Kidney glomerular epithelial cell (primary cell): Measurements from ENCODE around the gene TSPAN33.
A peak's percentile ranks its signal among the peaks of the same experiment; 100 is the strongest.
"Not testable (repeated sequence)": the region's sequence is repeated elsewhere in the genome, so short reads cannot be mapped to it uniquely, and the experiment has no call there.

Experiments
- DNase-seq: peaks from one replicate; lab custom pipeline; 2025; lab: John Stamatoyannopoulos, UW

TSPAN33 gene, protein sequence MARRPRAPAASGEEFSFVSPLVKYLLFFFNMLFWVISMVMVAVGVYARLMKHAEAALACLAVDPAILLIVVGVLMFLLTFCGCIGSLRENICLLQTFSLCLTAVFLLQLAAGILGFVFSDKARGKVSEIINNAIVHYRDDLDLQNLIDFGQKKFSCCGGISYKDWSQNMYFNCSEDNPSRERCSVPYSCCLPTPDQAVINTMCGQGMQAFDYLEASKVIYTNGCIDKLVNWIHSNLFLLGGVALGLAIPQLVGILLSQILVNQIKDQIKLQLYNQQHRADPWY

DNA sequence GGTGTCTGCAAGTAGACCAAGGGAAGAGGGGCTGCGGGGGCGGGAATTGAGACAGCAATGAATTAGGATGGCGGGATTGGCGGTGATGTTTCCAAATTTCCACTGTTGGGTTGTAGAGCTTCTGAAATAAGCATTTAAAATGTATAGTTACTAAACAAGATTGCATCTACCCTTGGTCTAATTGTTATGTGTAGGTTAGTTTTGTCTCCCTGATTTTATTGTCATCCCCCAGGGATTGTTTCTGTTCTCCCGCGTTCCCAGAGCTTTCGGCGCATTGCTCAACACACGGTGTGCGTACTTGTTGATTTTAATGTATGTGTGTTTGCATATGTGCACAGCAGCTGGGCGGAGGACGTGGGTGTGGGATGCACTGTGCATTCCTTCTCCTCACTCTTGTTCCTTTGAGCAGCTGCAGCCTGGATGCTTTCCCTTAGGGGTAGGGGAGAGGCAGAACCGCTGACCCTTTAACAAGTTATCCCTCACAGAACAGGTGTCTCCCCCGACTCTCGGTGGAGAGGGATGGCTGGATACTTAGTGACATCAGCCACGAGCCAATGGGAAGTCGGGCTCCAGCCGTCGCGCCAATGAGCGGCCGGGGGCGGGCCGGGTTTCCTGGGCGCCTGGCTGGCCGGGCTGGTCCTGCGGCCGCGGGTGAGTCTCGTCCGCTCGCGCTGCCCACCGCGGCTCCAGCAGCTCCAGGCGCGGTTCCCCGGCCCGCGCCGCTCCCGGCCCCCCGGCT, at the start of gene TSPAN33:
TSPAN33 (plus strand) TSS at position 613 of the 739 bp plus-strand sequence. CDS start 274 bp downstream, outside the sequence.
- DNase-seq, result peak; percentile 52

DNA sequence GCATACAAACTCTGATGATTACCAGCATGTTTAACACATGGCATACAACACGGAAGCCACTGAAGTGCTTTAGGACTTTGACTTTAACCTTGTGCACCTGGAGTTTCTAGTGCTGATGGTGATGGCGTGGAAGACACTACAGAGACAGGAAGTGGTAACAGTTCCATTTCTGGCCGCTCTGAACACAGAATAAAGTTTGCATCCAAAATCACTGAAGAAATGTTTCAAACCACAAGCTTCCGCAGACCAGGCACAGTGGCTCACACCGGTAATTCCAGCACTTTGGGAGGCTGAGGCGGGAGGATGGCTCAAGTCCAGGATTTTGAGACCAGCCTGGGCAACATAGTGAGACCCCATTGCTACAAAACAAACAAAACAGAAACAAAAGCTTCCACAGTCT, 49.2 kb upstream of the TSPAN33 start:
- DNase-seq, result no peak

DNA sequence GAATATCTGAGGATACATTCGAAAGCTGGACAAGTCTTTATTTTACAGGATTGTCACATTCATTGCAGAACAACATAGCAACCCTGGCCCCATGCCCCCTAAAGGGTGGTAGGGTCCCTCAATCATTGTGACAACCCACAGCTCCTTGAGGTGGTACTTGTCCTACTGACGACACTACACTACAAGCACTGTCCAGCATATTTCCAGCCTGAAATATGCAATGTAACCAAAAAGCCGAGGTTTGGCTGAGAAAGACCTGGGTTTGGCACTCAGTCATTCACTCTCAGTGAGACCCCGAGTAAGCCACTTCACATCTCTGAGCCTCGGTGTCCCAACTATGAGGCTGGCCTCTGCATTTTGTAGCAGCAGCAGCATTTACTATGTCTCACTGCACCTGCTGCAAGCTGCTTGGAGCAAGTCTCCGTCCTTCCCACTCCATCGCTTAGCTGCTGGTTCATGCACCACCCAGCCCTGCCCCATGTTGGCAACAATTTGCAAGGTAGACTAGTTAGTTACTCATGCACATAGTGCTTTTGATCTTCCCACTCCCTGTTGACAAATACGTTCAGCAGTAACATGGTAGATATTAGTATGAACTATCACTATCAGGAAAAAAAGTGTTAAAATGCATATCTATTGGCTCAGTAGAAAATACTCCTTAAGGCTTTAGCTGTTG, 46.0 kb upstream of the TSPAN33 start:
- no peak for DNase-seq

DNA sequence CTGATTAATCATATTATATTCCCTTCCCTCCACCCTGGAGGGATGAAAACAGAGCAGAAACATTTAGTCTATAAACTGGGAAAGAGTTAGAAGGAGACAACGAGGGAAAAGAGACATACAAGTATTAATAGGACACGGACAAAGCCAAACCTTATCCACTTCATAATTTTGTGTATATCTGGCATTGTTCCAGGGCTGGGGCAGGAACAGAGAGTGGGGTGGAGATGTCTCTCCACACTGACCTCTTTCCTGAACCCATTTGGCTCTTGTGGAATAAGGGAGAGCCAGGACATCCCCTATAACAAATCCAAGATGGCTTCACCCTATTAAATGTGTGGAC, 43.7 kb upstream of the TSPAN33 start:
- peak; percentile 58 for DNase-seq

DNA sequence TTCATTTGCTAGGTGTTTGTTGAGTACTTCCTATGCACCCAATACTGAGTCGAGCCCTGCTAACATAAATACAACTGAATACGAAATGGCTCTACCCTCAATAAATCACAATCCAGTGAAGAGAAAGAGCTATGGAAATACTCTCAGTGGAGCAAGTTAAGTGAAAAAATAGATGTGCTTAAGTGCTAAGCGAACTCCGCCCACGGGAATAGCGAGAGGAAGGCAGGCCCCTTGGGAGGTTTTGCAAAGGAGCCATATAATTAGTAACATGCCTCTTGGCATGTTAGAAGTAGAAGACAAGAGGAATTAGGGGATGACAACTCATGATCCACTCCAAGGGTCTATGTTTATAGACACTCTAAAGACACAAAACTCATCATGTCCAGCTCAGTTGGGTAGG, 42.8 kb upstream of the TSPAN33 start:
- no peak for DNase-seq

DNA sequence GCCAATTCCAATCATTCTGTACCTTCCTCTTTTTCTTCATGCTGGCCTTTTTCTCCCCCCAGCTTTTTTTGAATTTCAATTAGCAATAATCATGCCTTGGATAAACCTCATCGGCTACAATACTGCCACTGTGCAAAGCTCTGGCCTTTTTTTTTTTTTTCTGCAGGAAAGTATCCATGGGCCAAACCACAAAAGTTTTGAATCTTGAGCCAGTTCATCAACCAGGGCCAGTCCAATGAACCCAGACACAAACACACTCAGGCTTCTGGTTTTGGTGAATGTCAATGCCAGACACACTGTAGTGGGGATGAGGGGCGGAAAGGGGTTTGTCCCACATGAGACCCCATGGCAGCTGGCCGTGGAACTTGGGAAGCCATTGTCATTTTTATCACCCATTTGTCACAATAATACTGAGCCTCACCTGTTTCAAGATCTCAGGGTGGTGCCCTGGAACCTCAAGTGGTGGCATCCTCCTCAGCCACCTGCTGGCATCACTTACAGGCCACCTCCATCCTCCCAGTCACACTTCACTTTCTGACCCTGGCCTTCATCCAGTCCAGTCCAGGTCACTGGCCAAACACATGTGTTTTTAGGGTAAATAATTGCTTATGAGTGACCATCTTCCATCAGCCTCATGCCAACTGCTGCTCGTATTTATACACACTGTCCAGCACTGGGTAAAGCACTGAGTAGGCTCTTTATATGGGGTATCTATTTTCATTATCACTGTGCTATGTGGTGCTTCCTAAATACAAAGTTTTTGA, 40.8 kb upstream of the TSPAN33 start:
- no peak for DNase-seq

DNA sequence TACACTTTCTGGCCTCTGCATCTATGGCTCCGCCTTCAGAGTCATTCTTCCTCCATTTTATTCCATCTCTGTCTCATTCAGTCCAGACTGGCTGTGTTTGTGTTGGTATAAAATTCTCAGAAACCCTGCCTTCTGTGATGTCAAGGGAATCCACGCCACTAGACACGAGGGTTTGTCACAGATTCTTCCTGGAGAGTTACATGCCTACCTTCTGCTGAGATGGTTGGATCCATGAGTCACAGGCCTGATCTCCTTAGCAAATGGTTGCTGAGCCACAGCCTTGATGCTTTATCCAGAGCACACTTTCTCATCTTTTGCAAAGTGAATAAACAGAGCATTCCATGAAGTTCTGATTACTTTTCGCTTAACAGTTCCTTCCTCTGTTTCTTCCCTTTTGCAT, 35.9 kb upstream of the TSPAN33 start:
- peak; percentile 26 for DNase-seq

DNA sequence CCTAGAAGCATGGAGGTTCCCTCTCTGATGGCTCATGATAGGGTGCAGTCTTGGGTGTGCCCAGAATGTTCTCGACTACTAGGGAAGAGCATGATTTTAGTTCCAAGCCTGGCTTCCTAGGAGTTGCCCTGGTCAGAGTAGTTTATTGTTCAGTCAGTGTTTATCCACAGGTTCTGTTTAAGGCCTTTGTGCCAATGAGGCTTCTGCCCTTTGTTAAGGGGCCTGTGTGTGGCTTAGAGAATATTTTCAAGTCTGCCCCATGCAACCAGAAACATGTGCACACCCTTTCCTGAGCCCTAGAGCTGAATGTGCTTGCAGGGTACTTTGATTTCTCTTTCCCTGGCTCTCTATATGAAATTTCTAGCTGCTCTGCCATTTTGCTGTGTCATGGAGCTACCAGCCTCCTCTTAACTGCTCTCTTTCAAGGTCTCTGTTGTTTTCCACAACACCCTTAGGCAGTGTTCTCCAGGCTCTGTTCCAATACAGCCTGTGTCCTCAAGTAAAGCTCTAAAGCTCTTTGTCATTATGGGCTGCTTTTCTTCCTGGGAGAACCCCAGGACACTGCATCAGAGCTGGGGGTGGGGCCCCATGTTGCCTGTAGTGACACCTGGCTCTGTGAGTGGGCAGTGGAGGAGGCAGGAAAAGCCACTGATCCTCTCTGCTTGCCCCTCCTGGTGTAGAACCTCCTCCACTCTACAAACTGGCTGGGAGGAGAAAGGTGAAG, 34.1 kb upstream of the TSPAN33 start:
- DNase-seq, result no peak

DNA sequence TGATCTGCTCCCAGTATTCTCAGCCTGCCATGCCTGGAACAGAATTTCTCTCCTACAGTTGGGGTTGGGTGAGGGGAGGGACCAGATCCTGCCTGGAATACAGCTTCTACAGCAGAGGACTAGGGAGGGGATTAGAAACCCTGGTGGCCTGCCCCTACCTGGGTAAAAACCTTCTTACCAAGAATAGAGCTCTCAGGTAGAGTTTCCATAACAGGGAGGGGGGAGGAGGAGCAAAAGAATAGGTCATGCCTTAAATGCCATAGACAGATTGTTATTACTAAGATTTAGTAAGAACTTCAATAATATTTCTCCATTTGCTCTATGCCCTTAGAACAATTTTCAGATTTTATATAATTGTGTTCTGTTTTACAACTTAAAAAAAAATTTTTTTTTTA, 33.5 kb upstream of the TSPAN33 start:
- no peak for DNase-seq

DNA sequence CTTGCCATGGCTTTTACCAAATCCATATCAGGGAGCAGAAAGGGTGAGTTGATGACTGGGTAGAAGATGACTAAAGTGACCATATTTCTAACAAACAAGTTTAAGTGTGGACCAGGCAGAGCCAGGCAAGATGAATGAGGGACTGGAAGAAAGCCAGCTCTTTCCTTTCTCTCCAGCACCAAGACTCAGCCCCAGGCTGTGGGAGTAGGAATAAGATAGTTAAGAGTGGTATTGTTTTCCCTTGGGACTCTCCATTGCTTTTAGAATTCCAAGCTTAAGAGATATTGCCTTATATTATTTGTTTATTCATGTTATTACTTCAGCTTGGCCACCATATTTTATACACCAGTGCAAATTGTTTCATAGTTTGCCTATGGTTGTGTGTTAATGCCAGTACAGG, 28.8 kb upstream of the TSPAN33 start:
- no peak for DNase-seq

DNA sequence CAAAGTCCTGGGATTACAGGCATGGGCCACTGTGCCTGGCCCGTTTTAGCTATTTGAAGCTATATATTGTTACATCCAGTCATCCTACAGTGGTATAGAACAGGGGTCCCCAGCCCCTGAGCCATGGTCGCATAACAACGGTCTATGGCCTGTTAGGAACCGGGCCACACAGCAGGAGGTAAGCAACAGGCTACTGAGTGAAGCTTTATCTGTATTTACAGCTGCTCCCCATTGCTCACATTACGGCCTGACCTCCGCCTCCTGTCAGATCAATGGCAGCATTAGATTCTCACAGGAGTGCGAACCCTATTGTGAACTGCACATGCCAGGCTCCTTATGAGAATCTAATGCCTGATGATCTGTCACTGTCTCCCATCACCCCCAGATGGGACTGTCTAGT, 26.3 kb upstream of the TSPAN33 start:
- DNase-seq, result no peak

DNA sequence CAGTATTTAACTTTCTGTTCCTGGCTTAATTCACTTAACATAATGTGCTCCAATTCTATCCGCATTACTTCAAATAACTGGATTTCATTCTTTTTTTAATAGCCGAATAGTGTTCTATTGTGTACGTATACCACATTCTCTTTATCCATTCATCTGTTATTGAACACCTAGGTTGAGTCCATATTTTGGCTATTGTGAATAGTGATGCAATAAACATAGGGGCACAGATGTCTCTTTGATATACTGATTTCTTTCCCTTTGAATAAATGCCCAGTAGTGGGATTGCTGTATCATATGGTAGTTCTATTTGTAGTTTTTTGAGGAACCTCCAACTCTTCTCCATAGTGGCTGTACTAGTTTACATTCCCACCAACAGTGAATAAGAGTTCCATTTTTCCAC, 25.5 kb upstream of the TSPAN33 start:
- no peak for DNase-seq

DNA sequence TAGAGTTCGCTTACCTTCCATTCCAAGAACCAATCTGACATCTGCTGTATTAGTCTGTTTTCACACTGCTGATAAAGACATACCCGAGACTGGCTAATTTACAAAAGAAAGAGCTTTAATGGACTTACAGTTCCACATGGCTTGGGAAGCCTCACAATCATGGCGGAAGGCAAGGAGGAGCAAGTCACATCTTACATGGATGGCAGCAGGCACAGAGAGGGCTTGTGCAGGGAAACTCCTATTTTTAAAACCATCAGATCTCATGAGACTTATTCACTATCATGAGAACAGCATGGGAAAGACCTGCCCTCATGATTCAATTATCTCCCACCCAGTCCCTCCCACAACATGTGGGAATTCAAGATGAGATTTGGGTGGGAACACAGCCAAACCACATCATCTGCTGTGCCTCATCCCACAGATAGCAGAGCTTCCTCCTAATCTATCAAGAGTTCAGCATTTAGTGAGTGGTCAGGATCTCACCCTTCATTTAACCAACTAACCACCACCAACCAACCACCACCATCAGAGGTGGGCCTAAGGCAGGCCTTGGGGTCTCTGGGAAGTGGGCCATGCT, 22.9 kb upstream of the TSPAN33 start:
- not testable (repeated sequence) for DNase-seq

DNA sequence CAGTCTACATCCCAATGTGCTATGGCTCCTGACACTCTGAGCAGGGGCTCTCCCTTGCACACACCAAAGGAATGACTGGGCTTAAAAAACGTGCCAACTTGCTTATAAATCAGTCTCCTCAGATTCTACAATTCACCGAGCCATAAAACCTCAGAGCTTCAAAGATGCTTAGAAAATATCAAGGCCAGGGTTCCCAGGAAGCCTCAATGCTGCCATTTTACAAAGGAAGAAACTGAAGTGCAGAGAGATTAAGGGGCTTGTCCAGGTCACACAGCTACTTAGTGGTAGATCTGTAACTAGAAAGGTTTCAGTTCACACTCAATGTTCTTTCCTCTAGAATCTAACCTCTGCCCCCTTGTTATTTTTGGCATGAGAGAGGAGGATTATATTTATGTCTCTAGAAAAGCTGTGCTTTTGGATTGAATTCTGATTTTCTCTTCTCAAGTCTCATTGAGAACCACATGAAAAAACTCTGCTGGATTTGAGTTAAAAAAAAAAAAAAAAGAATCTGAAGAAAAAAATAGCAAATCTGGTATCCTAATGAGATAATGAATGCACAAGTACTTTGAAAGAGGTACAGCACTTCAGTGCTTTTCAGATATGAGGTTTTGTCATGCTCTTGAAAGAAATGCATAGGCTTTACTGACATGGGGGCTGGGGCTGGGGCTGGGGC, 22.3 kb upstream of the TSPAN33 start:
- DNase-seq, result peak; percentile 65

DNA sequence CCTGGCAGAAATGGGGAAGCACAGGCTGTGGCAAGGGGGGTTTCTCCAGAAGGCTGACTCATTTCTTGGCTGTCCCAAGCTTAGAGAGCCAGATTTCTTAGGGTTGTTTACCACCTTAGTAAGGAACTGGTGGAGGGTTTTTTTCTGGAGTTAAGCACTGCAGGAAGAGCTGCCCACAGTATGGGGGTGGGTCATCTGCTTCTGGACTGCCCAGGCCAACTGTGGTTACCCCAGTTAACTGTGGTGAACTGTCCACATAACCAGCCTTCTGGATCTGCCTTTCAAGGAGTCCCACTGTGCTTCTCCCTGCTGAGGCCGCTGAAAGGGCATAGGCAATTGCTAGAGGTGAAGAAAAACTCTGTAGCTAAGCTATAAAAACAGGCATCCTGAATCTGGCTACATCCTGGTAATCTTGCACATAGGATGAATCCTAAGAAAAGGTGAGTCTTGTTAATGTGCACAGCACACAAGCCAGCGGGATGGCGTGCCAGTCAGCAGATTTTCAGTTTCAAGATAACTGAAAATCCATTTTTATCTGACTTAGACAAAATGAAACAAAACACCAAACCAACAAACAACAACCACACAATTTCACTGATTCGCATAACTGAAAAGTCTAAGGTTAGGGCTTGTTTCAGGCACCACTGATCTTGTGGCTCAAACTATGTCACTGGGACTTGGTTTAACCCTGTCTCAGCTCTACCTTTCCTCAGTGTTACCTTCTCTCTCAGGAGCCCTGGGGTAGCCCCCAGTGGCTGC, 21.6 kb upstream of the TSPAN33 start:
- no peak for DNase-seq

DNA sequence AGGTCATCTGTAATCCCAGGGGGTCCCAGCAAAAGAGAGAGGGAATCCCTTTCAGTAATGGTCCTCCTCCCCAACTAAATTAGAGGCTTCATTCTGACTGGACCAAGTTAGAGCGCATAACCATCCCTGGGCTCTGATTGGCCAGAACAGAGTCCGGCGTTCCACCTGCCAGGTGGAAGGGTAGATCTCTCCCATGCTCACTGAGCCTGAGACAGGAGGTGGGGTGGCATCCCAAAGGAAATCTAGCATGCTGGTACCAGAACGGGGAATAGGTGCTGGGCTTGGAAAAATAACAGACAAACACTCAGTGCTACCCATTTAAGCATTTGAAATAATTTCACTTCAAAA, 21.0 kb upstream of the TSPAN33 start:
- no peak for DNase-seq

DNA sequence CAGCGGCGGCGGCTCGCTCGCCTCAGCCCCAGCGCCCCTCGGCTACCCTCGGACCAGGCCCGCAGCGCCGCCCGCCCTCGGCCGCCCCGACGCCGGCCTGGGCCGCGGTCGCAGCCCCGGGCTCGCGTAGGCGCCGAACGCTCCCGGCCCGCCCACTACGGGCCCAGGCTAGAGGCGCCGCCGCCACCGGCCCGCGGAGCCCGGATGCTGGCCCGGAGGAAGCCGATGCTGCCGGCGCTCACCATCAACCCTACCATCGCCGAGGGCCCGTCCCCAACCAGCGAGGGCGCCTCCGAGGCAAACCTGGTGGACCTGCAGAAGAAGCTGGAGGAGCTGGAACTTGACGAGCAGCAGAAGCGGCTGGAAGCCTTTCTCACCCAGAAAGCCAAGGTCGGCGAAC, 18.2 kb upstream of the TSPAN33 start:
- DNase-seq, result no peak

DNA sequence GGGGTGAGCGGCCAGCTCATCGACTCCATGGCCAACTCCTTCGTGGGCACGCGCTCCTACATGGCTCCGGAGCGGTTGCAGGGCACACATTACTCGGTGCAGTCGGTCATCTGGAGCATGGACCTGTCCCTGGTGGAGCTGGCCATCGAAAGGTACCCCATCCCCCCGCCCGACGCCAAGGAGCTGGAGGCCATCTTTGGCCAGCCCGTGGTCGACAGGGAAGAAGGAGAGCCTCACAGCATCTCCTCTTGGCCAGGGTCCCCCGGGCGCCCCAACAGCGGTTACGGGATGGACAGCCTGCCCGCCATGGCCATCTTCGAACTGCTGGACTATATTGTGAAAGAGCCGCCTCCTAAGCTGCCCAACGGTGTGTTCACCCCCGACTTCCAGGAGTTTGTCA, 17.4 kb upstream of the TSPAN33 start:
- no peak for DNase-seq

DNA sequence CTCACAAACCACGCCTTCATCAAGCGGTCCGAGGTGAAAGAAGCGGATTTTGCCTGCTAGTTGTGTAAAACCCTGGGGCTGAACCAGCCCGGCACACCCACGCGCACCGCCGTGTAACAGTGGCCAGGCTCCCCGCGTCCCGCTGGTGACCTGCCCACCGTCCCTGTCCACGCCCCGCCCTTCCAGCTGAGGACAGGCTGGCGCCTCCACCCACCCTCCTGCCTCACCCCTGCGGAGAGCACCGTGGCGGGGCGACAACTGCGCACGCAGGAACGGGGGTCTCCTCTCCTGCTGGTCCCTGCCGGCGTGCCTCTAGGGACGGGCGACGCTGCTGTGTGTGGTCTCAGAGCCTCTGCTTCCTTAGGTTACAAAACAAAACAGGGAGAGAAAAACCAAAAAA, 16.9 kb upstream of the TSPAN33 start:
- no peak for DNase-seq

DNA sequence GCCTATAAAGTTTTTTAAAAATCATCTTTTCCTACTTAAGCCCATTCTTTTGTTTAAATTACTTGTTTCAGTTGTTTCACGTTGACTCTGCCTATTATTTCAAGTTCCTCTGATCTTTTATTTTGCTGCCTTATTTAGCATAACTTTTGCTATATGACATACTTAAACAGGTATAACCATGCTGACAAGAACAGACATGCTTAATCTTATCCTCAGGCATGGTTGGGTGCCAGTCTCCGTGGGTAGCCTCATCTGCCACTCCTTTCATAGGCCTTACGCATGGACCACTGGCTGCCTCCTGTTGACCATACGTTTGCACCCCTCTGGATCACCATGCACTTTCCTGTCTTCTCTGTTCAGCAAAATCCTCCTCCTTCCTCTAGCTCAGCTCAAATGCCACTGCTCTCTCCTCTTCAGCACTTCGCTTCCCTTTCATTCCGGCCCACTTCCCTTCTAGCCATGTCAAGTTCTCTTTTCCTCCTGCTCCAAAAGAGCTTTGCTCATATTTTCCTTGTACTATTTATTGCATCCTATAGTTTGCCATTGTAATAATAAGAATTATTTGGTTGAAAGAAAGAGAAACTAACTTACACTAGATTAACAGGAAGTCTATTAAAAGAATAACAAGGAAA, 10.0 kb upstream of the TSPAN33 start:
- DNase-seq, result no peak
